H4 (cell line): ENCODE measurements around the gene THAP4. TPM values are rescaled to one million over a fixed set of nuclear protein-coding genes. Genes with fewer than 3 reads are reported as not detected.
"Not testable (repeated sequence)": the region's sequence is repeated elsewhere in the genome, so short reads cannot be mapped to it uniquely, and the experiment has no call there.

Source experiments
- DNase-seq: peaks from one replicate; pipeline ENCODE4 v3.0.0-alpha.2; 2015; ENCODE audit warnings: low spot score
- total RNA-seq: library from RNA; depleted of rRNA; stranded (reverse); fragments of >200 nt; shearing (Covaris generic); gene quantifications from 2 replicates; pipeline ENCODE4 v1.2.3, GENCODE V29; 2014

Gene THAP4
- total RNA-seq, 1 experiment from 2014 or later, result 30.1 TPM

GRCh38 chr2:241584436-241584835 lies 52.5 kb downstream of the THAP4 start:
- DNase-seq, result no peak

DNA sequence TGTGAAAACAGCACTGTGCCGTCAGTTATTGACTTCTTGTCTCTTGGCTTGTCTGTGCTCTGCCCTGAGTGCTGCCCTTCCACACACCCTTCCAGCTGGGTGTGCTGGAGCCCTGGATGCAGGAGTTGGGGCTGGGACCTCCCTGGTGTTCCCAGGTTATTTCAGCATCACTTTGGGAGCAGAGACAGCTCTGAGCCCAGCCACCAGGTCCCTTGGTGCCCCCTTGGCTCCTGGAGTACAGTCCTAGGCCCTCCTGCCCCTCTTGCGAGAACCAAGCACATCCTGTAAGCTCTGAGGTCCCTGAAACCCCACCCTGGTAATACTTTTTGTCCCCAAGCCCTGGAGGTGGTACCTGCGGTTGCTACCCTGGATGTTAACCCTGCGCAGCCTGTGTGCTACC lies 54.2 kb downstream of the THAP4 start:
- no peak for DNase-seq

DNA sequence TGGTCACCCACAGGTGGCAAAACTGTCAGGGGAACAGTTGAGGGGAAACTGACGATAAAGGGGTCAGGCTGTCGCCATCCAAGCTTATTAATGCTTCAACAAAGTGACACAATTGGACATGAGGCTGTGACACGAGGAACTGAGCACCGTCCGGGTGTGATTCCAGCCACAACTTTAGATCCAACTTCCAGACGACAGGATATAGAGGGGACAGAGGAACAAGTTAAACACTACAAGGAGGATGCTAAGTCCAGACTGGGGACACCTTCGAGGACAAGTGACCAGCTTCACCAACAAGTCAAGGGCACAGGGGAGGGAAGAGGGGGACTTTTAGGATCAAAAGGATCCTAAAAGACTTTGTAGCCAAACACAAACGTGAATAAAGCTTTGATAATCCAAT lies 54.6 kb downstream of the THAP4 start:
- DNase-seq, result no peak

- no peak for DNase-seq
Measured at GRCh38 chr2:241579281-241579680, 57.7 kb downstream of the THAP4 start.

DNA sequence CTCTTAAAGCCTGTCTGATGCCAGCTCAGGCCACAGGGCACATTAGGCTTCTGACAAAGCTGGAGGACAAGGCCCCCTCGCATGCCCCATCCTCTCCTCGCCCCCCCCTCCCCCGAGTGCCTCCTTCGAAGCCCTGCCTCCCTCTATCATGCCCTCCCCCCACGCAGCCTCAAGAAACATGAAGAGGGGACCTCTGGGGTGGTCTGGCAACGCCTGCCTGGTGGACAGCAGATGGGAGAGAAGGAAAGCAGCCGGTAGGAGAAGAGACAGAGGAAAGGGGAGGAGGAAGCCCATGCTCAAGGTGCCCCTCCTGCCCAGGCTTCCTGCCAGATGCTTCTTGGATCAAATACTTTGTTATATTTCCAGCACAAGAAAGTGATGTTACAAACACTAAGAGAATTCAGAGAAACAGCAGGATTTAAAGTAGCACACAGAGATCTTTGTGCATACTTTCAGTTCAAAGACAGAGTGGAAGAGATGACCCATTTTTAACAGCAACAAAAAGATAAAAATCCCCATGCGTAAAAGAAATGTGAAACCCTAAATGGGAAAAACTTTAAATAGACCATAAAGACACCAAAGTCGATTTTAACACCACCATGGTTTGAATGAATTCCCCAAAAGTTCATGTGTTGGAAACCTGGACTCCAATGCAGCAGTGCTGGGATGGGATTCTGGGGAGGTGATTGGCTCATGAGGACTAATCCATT lies 59.4 kb downstream of the THAP4 start:
- DNase-seq, result no peak

DNA sequence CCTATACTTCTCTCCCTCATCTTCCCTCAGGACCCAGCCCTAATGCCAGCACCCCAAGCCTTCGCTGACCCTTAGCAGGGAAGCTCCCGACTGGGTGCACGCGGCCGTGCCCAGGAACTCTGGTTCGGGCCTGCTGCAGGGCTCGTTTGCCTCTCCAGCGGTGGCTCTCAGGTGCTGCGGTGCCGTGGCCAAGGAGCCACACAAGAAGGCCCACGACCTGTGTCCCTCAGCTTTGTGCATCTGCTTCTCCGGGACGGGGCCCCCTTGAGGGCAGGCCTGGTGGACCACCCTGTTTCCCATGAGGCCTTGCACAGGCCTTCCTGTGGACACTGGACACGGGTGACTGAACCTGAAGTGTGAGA lies 60.7 kb downstream of the THAP4 start:
- no peak for DNase-seq

- no peak for DNase-seq
Measured at GRCh38 chr2:241575624-241576292, 61.2 kb downstream of the THAP4 start.

- DNase-seq, result no peak
Measured at GRCh38 chr2:241574911-241575623, 61.9 kb downstream of the THAP4 start.

DNA sequence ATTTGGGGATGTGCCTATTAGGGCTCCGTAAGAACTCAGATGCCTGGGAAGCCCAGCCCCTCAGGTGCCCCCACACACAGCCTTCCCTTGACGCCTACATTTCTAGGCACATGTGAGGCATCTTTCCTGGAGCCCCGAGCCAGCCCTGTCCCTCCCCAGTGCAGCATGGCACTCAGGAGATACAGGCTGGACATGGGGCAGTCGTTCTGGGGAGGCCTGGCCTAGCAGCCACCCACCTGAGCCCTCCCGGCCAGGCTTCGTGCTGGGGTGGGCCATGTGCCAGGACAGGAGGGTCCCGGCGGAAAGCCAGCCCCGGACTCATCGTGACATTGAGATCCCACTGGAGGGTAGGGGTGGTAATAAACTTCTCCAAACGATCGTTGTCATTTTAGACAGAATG lies 63.2 kb downstream of the THAP4 start:
- no peak for DNase-seq

DNA sequence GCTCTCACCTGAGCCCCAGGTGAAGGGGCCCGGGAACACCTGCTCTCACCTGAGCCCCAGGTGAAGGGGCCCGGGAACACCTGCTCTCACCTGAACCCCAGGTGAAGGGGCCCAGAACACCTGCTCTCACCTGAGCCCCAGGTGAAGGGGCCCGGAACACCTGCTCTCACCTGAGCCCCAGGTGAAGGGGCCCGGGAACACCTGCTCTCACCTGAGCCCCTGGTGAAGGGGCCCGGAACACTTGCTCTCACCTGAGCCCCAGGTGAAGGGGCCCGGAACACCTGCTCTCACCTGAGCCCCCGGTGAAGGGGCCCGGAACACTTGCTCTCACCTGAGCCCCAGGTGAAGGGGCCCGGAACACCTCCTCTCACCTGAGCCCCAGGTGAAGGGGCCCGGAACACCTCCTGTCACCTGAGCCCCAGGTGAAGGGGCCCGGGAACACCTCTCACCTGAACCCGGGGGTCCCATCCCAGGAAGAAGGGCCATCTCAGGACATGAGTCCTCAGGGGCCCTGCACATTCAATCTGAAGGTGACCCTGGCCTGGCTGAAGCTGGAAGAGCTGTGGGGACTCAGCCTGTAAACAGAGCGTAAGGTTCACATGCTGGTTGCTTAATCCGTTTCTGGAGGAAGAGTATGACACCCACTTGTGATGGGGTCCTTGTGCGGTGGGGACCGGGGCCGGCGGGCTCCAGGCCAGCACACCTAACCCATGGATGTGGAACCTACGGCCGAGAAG lies 63.9 kb downstream of the THAP4 start:
- DNase-seq, result not testable (repeated sequence)

DNA sequence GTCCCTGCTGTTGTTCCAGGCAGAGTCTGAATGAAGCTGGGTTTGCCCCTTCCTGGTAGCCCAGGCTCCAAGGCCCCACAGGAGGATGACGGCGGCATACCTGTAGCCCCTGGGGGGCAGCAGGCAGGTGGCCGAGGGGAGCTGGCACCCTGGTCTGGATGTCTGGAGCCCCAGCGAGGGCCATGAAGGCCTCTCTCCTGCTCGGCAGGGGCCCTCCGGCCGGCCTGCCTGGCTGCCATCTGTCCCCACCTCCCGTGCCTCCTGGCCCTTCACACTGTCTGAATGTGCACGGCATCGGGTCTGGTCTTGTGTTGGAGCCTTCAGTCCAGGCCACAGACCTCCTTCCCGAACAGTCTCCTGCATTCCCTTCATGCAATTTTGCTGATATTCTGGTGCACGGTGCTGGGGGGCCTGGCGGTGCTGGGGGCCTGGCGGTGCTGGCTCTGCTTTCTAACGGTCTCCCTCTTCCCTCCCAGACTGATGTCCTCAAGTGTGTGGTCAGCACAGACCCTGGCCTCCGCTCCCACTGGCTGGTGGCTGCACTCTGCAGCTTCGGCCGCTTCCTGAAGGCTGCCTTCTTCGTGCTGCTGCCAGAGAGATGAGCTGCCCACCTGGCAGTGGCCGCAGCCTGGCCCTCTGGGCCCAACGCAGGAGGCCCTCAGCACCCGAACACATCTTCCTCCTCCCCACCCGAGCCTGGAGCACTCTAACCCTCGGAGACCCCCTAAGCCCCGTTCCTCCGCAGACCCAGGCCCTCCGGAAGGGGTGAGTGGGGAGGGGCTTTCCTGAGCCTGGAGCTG lies 64.9 kb downstream of the THAP4 start:
- DNase-seq, result no peak

GRCh38 chr2:241570961-241571581 lies 65.9 kb downstream of the THAP4 start:
- no peak for DNase-seq

- no peak for DNase-seq
Measured at GRCh38 chr2:241569831-241570281, 67.1 kb downstream of the THAP4 start.

DNA sequence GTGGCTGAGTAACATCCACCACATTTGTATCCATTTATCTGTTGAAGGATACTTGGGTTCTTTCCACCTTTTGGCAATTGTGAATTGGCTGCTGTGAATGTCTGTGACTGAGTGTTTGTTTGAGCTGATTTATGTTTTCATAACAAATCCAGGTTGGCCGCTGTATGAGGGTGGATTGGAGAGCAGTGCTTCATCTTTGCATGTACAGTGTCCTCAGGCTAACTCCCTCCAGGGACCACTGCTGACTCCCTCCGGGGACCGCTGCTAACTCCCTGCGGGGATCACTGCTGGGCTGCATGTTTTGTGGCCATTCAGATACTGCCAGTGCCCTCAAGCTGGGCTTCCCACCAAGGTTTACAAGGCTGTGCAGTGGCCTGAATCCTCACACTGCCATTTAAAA lies 68.2 kb downstream of the THAP4 start:
- no peak for DNase-seq

GRCh38 chr2:241567776-241568175 lies 69.2 kb downstream of the THAP4 start:
- no peak for DNase-seq

DNA sequence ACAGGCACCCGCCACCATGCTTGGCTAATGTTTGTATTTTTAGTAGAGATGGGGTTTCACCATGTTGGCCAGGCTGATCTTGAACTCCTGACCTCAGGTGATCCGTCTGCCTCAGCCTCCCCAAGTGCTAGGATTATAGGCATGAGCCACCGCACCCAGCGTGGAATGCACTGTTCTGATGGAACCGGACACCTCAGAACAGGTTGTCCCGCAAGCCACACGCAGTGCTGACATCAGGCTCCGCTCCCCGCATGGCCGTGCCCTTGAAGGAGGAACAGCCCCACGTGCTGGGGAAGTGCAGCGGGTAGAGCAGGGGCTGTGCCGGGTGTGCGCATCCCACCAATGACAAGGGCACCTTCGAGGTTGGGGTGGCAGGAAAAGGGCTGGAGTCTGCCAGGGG lies 69.7 kb downstream of the THAP4 start:
- not testable (repeated sequence) for DNase-seq

DNA sequence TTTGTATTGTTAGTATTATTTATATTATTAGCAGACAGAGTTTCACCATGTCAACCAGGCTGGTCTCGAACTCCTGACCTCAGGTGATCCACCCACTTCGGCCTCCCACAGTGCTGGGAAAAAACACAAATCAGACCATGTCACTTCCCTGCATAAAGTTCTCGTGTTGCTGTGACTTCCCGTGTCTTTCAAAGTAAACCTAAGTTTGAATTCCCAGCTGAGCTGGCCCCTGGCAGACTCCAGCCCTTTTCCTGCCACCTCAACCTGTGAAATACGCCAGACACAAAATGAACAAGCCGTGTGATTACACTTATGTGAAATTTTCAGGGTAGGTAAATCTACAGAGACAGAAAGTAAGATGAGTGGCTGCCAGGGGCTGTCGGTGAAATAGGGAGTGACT lies 70.5 kb downstream of the THAP4 start:
- no peak for DNase-seq

DNA sequence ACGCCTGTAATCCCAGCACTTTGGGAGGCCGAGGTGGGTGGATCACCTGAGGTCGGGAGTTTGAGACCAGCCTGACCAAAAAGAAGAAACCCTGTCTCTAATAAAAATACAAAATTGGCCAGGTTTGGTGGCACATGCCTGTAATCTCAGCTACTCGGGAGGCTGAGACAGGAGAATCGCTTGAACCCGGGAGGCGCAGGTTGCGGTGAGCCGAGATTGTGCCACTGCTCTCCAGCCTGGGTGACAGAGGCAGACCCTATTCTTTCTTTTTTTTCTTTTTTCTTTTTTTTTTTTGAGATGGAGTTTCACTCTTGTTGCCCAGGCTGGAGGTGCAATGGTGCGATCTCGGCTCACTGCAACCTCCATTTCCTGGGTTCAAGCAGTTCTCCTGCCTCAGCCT lies 70.9 kb downstream of the THAP4 start:
- not testable (repeated sequence) for DNase-seq

DNA sequence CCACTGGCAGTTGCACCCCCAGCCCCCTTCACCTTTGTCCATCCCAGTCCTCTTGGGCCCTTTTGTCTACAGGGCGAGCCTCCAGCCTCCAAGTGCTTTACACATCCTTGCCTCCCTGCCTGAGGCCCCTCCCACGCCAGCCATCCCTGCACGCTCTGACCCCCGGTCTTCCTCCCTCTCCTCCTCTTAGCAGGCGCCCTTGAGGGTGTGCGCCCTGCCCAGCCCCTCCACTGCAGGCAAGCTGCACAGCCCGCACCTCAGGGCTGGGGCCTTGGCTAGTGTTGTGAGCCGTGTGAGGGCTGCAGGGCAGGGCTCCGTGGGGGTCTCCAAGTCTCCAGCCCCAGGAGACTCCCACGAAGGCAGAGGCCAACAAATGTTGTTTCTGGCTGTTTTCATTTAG lies 71.5 kb downstream of the THAP4 start:
- no peak for DNase-seq

DNA sequence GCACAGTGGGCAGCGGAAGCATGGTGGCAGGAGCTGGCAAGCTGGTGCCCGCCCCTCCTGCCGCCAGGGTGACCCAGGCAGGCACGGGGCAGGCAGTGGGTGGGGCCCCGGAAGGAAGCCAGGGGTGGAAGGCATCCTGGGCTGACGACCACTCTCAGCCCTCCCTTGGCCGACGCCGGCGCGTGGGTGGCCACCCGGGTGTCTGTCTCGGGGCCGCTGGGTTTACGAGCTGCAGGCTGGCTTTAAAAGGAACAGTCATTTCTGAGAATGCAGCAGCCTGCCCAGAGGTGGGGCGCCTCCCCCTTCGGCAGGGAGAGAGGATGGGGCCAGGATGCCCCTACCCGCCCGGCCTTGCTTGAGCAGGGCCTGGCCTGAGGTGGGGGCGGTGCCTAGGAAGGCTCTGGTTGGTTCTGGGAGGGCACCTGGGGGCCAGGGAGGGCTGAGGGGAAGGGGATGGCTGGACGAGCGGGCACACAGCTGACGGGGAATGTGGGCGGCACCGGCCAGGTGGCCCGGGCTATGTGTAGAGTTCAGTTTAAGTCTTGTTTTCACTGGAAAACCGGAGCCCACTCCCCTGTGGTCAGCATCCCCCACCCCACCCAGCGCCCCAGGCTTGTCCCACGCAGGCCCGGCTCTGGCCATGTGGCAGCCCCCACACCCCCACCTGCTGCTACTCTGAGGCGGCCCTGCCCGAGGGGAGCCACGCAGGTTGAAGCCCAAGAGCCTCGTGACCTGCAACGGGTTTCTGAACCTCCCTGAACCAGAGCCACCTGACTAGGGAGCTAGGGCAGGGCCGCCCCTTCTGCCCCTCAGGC lies 72.2 kb downstream of the THAP4 start:
- DNase-seq, result no peak
